Upper lobe of left lung (tissue), 4 donors: ENCODE measurements around the gene LNX1.

Source experiments
- EP300 ChIP-seq, 4 donors: sonication (generic); formaldehyde crosslinking; IDR thresholded peaks; one replicate each; pipeline ENCODE4 v1.5.1; 2017; ENCODE audit warnings: antibody characterized with exemption in 4 of 4, control low read depth in 2 of 4
- POLR2A ChIP-seq, 4 donors: fragments of 450-650 bp; IDR thresholded peaks; one replicate each; pipeline ENCODE4 v1.5.1; 2016 to 2017; ENCODE audit warnings: antibody characterized with exemption in 4 of 4, mild to moderate bottlenecking in 2 of 4
- POLR2AphosphoS5 ChIP-seq, 2 donors: sonication (generic); formaldehyde crosslinking; IDR thresholded peaks; one replicate each; pipeline ENCODE4 v1.5.1; 2017; ENCODE audit warnings: antibody characterized with exemption in 2 of 2
- TF ChIP-seq, protein P1 (sequence below), 6 experiments: fragments of 450-650 bp in 4 of 6; fragments of 200-600 bp in 2 of 6; sonication (generic) in 2 of 6; IDR thresholded peaks; one replicate each; pipeline ENCODE4 v1.5.1; 2016 to 2019; ENCODE audit warnings: antibody characterized with exemption in 6 of 6

DNA sequence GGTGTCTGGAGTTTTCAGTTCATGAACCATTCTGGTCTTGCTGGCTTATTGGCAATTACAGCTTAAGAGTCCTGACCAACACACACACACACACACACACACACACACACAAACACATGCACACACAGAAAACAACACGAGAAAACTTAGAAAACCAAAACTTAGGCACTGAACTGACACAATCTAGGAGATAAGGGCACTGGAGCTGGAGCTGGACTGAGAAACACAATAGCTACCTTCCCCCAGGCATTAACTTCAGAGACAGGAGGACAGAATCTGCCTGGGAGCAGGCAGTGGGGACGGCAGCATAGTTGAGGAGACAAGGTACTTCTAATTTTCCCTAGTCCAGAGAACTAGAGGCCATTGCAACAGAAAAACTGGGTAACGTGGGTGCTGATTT lies 62.3 kb downstream of the LNX1 start:
- TF ChIP-seq, protein P1, sequence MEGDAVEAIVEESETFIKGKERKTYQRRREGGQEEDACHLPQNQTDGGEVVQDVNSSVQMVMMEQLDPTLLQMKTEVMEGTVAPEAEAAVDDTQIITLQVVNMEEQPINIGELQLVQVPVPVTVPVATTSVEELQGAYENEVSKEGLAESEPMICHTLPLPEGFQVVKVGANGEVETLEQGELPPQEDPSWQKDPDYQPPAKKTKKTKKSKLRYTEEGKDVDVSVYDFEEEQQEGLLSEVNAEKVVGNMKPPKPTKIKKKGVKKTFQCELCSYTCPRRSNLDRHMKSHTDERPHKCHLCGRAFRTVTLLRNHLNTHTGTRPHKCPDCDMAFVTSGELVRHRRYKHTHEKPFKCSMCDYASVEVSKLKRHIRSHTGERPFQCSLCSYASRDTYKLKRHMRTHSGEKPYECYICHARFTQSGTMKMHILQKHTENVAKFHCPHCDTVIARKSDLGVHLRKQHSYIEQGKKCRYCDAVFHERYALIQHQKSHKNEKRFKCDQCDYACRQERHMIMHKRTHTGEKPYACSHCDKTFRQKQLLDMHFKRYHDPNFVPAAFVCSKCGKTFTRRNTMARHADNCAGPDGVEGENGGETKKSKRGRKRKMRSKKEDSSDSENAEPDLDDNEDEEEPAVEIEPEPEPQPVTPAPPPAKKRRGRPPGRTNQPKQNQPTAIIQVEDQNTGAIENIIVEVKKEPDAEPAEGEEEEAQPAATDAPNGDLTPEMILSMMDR (IDR thresholded peaks at IDR 0.05), result no peak
- no peak for TF ChIP-seq POLR2AphosphoS5 (IDR thresholded peaks at IDR 0.05)
- no peak for TF ChIP-seq EP300 (IDR thresholded peaks at IDR 0.05)
- no peak for TF ChIP-seq POLR2A (IDR thresholded peaks at IDR 0.05)
